Measurements from ENCODE around the gene TNFSF10. TPM values are rescaled to one million over a fixed set of nuclear protein-coding genes. Genes with fewer than 3 reads are reported as not detected.
A peak's percentile ranks its signal among the peaks of the same experiment; 100 is the strongest.

Gene TNFSF10
- total RNA-seq, 2 experiments from 2014 or later, result 9.2 to 9.5 TPM

DNA sequence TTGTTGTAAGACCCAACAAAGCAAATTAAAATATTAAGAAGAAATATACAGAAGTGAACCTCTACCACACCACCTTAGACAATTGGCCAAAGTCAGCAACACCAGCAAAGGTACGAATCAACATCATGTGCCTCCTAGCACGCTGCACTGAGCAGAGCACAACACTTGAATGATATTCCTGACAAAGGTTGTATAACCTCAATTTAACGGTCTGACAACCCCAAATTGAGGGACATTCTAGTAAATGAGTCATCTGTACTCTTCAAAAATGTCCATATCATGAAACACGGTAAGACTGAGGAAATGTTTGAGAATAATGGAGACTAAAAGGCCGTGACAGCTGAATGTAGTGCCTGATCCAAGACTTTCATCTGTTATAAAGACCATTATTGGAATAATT, 41.3 kb upstream of the TNFSF10 start:
- ChIA-PET POLR2A (no interaction called here), CTCF (no interaction called here)
- peaks cover 3% of the 10 kb centered on the region for H3K9me3 Mint-ChIP-seq
- no peaks in the 10 kb centered on the region for H3K36me3 Mint-ChIP-seq (ENCODE audit: low read depth)
- intact Hi-C loops (cut with DNase I, micrococcal nuclease), result no loop called here
- no peak overlapping the region for H3K4me3 Mint-ChIP-seq
- DNase-seq, result no peak
- Histone ChIP-seq H3K36me3 (ENCODE audit: insufficient read depth, low read length) (no peaks in the 10 kb centered on the region), H3K9me3 (ENCODE audit: control insufficient read depth in 1 of 2, insufficient read depth in 1 of 2, low read length in 2 of 2) (no peaks in the 10 kb centered on the region), H3K4me3 (ENCODE audit: low read length) (no peak overlapping the region), H3K27me3 (ENCODE audit: control insufficient read depth in 1 of 2, insufficient read depth in 2 of 2, low read length in 2 of 2) (no peaks in the 10 kb centered on the region), H3K4me1 (ENCODE audit: insufficient read depth, low read length) (peaks cover 9% of the 10 kb centered on the region), H3K27ac (ENCODE audit: low read depth in 1 of 2, low read length in 2 of 2) (no peak overlapping the region)
- no peaks in the 10 kb centered on the region for H3K27me3 Mint-ChIP-seq
- TF ChIP-seq, protein P1, sequence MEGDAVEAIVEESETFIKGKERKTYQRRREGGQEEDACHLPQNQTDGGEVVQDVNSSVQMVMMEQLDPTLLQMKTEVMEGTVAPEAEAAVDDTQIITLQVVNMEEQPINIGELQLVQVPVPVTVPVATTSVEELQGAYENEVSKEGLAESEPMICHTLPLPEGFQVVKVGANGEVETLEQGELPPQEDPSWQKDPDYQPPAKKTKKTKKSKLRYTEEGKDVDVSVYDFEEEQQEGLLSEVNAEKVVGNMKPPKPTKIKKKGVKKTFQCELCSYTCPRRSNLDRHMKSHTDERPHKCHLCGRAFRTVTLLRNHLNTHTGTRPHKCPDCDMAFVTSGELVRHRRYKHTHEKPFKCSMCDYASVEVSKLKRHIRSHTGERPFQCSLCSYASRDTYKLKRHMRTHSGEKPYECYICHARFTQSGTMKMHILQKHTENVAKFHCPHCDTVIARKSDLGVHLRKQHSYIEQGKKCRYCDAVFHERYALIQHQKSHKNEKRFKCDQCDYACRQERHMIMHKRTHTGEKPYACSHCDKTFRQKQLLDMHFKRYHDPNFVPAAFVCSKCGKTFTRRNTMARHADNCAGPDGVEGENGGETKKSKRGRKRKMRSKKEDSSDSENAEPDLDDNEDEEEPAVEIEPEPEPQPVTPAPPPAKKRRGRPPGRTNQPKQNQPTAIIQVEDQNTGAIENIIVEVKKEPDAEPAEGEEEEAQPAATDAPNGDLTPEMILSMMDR (IDR thresholded peaks at IDR 0.05), result no peak
- no peak for ATAC-seq (ENCODE audit: poor library complexity)
- no peak overlapping the region for H3K27ac Mint-ChIP-seq
- H3K4me1 Mint-ChIP-seq (ENCODE audit: low read depth), result peaks cover 37% of the 10 kb centered on the region

DNA sequence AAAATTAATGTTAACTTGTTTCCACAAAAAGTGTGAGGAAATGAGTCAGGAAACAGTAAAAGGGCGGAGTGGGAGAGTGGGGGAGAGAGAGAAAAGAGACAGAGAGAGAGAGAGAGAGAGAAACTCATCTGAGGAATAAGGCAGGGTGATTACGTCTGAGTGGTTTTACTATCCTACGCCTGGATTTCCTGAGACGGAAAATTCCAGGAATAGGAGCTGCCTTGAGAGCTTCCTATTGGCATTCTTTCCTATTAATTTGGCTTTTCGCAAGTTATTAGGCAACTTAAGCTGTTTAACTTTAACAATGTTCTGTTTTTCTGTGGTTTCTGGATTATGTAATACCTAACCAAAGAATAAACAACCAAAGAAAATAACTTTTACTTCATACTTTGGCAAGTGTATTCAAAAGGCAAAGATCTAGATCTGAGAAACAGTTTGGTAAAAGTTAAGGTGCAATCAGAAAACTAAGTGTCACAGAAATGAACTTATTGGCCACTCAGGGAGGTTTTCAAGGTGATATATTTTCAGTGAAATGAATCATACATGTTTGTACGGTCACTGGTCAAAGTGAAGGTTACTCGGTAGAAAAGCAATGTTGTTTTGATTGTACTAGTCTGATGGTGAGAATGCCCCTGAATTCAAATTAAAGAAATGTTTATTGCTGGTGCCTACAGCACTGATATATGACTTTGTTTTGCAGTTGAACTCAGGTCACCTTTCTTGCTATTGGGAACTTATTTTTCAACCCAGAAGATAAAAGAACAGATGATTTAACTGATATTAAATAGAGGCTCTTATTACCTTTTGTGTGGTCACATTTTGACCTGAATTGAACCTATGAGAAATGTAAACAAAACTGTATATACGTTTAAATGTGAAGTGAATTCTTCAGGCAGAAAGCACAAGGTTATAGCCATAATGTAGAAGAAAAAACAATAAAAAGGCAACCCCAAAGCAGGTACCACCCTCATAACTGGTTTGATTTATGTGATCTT, 39.9 kb upstream of the TNFSF10 start:
- POLR2A ChIA-PET, result interaction anchor here (0.7 to 2.5 kb wide), 7 partner anchors 17 to 43 kb away, joined by 3 to 13 read pairs (median 5); partner anchors contain the start of gene TNFSF10
- Histone ChIP-seq H3K4me1 (ENCODE audit: insufficient read depth, low read length) (peaks cover 9% of the 10 kb centered on the region), H3K27me3 (ENCODE audit: control insufficient read depth in 1 of 2, insufficient read depth in 2 of 2, low read length in 2 of 2) (no peaks in the 10 kb centered on the region), H3K4me3 (ENCODE audit: low read length) (peak overlapping the region; percentile 30), H3K9me3 (ENCODE audit: control insufficient read depth in 1 of 2, insufficient read depth in 1 of 2, low read length in 2 of 2) (no peaks in the 10 kb centered on the region), H3K27ac (ENCODE audit: low read depth in 1 of 2, low read length in 2 of 2) (peak overlapping the region in 1 of 2 donors; percentile 61), H3K36me3 (ENCODE audit: insufficient read depth, low read length) (no peaks in the 10 kb centered on the region)
- Mint-ChIP-seq H3K27me3 (no peaks in the 10 kb centered on the region), H3K4me3 (peak overlapping the region; percentile 70), H3K9me3 (no peaks in the 10 kb centered on the region), H3K4me1 (ENCODE audit: low read depth) (peaks cover 25% of the 10 kb centered on the region), H3K36me3 (ENCODE audit: low read depth) (no peaks in the 10 kb centered on the region), H3K27ac (peak overlapping the region; percentile 86)
- ATAC-seq (ENCODE audit: poor library complexity) (peak; percentile 39), DNase-seq (peak in 4 of 14 experiments; percentile 11 to 62 (median 42))
- TF ChIP-seq, protein P1 (IDR thresholded peaks at IDR 0.05), result no peak
- intact Hi-C loops (cut with DNase I, micrococcal nuclease), result no loop called here
- CTCF ChIA-PET, result interaction anchor here (0.9 to 1.6 kb wide), 4 partner anchors 31 to 50 kb away, joined by 3 to 5 read pairs (median 4); partner anchors contain the start of gene TNFSF10

DNA sequence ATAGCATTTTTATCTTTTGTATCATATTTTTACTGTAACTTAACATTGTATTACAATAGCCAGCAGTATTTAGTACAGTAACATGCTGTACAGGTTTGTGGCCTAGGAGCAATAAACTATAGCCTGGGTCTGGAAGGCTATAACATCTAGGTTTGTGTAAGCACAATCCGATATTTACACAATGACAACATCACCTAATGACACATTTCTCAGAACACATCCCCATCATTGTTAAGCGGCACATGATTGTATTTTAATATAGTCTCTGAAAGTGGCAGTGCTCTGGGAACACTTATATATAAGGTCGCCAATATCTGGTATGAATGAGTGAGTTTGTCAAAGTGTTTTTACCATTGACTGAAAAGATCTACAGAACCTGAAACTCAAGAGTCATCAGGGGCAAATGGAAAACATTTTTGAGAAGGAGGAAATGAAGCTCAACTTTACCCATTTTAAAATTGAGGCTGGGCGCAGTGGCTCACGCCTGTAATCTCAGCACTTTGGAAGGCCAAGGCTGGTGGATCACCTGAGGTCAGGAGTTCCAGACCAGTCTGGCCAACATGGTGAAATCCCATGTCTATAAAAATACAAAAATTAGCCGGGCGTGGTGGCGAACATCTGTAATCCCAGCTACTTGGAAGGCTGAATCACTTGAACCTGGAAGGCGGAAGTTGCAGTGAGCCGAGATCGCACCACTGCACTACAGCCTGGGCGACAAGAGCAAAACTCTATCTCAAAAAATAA, 38.8 kb upstream of the TNFSF10 start:
- no peaks in the 10 kb centered on the region for H3K27me3 ChIP-seq (ENCODE audit: control insufficient read depth in 1 of 2, insufficient read depth in 2 of 2, low read length in 2 of 2)
- H3K27ac ChIP-seq (ENCODE audit: low read depth in 1 of 2, low read length in 2 of 2), result peak overlapping the region in 1 of 2 donors; percentile 61
- Mint-ChIP-seq H3K9me3 (no peaks in the 10 kb centered on the region), H3K27me3 (no peaks in the 10 kb centered on the region), H3K27ac (peak overlapping the region; percentile 86), H3K36me3 (ENCODE audit: low read depth) (no peaks in the 10 kb centered on the region), H3K4me1 (ENCODE audit: low read depth) (peaks cover 25% of the 10 kb centered on the region), H3K4me3 (peak overlapping the region; percentile 11)
- DNase-seq (peak in 1 of 14 experiments; percentile 21), ATAC-seq (ENCODE audit: poor library complexity) (no peak)
- TF ChIP-seq, protein P1 (IDR thresholded peaks at IDR 0.05), result no peak
- H3K9me3 ChIP-seq (ENCODE audit: control insufficient read depth in 1 of 2, insufficient read depth in 1 of 2, low read length in 2 of 2), result no peaks in the 10 kb centered on the region
- H3K4me3 ChIP-seq (ENCODE audit: low read length), result peak overlapping the region; percentile 30
- no peaks in the 10 kb centered on the region for H3K36me3 ChIP-seq (ENCODE audit: insufficient read depth, low read length)
- intact Hi-C loops (cut with DNase I, micrococcal nuclease), result no loop called here
- peaks cover 9% of the 10 kb centered on the region for H3K4me1 ChIP-seq (ENCODE audit: insufficient read depth, low read length)
- CTCF ChIA-PET, result interaction anchor here (1.0 to 2.0 kb wide), 4 partner anchors 32 to 39 kb away, joined by 3 to 5 read pairs (median 4); partner anchors contain the start of gene TNFSF10
- POLR2A ChIA-PET, result interaction anchor here (0.6 to 2.5 kb wide), 9 partner anchors 16 to 45 kb away, joined by 3 to 13 read pairs (median 3); partner anchors contain the start of gene TNFSF10
